Smooth muscle cell (in vitro differentiated cells): ENCODE measurements around the gene SH3YL1. TPM values are rescaled to one million over a fixed set of nuclear protein-coding genes. Genes with fewer than 3 reads are reported as not detected.

Experiments used
- DNase-seq: peaks from one replicate; lab custom pipeline; 2025; ENCODE audit not compliant: unreplicated experiment; lab: John Stamatoyannopoulos, UW
- H2AFZ ChIP-seq: fragments of 200-600 bp; sonication (generic); 2 replicates; pipeline ENCODE4 v1.6.0; 2016; ENCODE audit warnings: antibody characterized with exemption, low read depth, mild to moderate bottlenecking
- H3F3A ChIP-seq: fragments of 200-600 bp; sonication (generic); 2 replicates; pipeline ENCODE4 v1.6.0; 2017; ENCODE audit warnings: antibody characterized with exemption, low read depth
- H3K27ac ChIP-seq: fragments of 200-600 bp; sonication (generic); 2 replicates; pipeline ENCODE4 v1.5.1; 2016; ENCODE audit warnings: low read depth, mild to moderate bottlenecking
- H3K27me3 ChIP-seq: fragments of 200-600 bp; sonication (generic); 2 replicates; pipeline ENCODE4 v1.6.1; 2016; ENCODE audit warnings: low read depth, mild to moderate bottlenecking
- H3K36me3 ChIP-seq: fragments of 200-600 bp; sonication (generic); 2 replicates; pipeline ENCODE4 v1.5.1; 2016; ENCODE audit warnings: low read depth
- H3K4me1 ChIP-seq: fragments of 200-600 bp; sonication (generic); 2 replicates; pipeline ENCODE4 v1.5.1; 2016; ENCODE audit warnings: low read depth
- H3K4me2 ChIP-seq: fragments of 200-600 bp; sonication (generic); 2 replicates; pipeline ENCODE4 v1.6.0; 2016; ENCODE audit warnings: mild to moderate bottlenecking
- H3K4me3 ChIP-seq: fragments of 200-600 bp; sonication (generic); 2 replicates; pipeline ENCODE4 v1.5.1; 2016; ENCODE audit warnings: mild to moderate bottlenecking
- H3K79me2 ChIP-seq: fragments of 200-600 bp; sonication (generic); 2 replicates; pipeline ENCODE4 v1.6.0; 2016; ENCODE audit warnings: low read depth, mild to moderate bottlenecking
- H3K9ac ChIP-seq: fragments of 200-600 bp; sonication (generic); 2 replicates; pipeline ENCODE4 v1.6.0; 2016; ENCODE audit warnings: low read depth
- H3K9me3 ChIP-seq: fragments of 200-600 bp; sonication (generic); replicated peaks from 2 replicates; pipeline ENCODE4 v1.5.1; 2016; ENCODE audit warnings: low read depth
- H4K20me1 ChIP-seq: fragments of 200-600 bp; sonication (generic); 2 replicates; pipeline ENCODE4 v1.6.0; 2016; ENCODE audit warnings: low read depth
- WGBS: methylation state at CpG from one replicate; pipeline ENCODE4 v1.1.7; 2016; ENCODE audit warnings: low lambda C conversion rate; 5-methylcytosine and 5-hydroxymethylcytosine counted together
- polyA plus RNA-seq: library from polyadenylated mRNA; unstranded; fragments of >200 nt; fragmentation: Nextera tagmentation; extraction: Ambion mirVana; gene quantifications from 2 replicates; pipeline ENCODE4 v1.2.1, GENCODE V29; 2016
- total RNA-seq: library from RNA; depleted of rRNA; stranded (reverse); fragments of >200 nt; gene quantifications from 2 replicates; pipeline ENCODE4 v1.2.3, GENCODE V29; 2014
- TF ChIP-seq, protein P1 (sequence below): fragments of 200-600 bp; sonication (generic); IDR thresholded peaks from 2 replicates; pipeline ENCODE4 v1.5.1; 2017; ENCODE audit warnings: borderline replicate concordance, mild to moderate bottlenecking, antibody characterized with exemption; ENCODE audit not compliant: insufficient read depth, poor library complexity, severe bottlenecking

Gene SH3YL1
- total and polyA plus RNA-seq, 2 experiments from 2014 or later = 12.1 to 42.8 TPM

DNA sequence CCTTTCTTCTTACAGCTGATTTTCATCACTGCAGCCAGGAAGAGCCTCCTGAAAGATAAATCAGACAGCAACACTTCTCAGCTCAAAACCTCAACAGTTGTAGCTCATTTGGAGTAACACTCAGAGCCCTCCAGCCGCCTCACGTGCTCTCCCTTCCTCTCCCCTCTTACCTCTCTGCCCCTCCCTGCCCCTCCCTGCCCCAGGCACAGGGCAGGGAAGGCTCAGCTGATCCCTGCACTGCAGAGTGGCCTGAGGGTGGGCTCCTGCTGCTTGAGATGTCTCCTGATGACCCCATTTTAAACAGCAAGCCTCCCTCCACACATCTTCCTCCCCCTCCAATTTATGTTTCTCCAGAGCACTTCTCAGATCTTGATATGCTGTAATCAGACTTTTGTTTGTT, 54.4 kb downstream of the SH3YL1 start:
- Histone ChIP-seq H4K20me1 (no peaks in the 10 kb centered on the region), H3K27ac (no peak overlapping the region), H3K36me3 (no peaks in the 10 kb centered on the region), H3K9me3 (no peaks in the 10 kb centered on the region), H3K4me1 (no peaks in the 10 kb centered on the region), H2AFZ (no peak overlapping the region), H3K79me2 (no peaks in the 10 kb centered on the region), H3K9ac (no peak overlapping the region), H3F3A (no peaks in the 10 kb centered on the region), H3K4me2 (no peak overlapping the region), H3K4me3 (no peak overlapping the region), H3K27me3 (no peaks in the 10 kb centered on the region)
- WGBS = 31% methylated on average over 2 of the region's 2 CpGs
- TF ChIP-seq, protein P1, sequence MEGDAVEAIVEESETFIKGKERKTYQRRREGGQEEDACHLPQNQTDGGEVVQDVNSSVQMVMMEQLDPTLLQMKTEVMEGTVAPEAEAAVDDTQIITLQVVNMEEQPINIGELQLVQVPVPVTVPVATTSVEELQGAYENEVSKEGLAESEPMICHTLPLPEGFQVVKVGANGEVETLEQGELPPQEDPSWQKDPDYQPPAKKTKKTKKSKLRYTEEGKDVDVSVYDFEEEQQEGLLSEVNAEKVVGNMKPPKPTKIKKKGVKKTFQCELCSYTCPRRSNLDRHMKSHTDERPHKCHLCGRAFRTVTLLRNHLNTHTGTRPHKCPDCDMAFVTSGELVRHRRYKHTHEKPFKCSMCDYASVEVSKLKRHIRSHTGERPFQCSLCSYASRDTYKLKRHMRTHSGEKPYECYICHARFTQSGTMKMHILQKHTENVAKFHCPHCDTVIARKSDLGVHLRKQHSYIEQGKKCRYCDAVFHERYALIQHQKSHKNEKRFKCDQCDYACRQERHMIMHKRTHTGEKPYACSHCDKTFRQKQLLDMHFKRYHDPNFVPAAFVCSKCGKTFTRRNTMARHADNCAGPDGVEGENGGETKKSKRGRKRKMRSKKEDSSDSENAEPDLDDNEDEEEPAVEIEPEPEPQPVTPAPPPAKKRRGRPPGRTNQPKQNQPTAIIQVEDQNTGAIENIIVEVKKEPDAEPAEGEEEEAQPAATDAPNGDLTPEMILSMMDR = no peak
- no peak for DNase-seq

DNA sequence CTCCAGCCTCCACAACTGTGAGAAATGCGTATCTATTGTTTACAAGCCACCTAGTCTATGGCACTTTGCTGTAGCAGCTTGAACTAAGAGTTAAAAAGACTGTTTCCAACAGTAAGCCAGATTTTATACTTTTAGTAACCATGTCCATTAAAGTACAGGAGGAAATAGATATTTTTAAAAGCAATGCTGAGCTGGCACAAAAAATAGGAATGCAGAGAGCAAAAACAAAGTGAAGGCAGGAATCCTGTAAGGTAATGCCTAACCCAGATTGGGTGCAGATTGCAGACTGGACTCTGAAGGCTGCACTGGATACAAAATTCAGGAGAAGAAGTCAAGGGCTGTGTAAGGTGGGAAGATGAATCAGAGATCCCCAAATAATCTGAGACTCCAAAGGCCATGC, 55.5 kb downstream of the SH3YL1 start:
- H3K27me3 ChIP-seq = no peaks in the 10 kb centered on the region
- H3K9me3 ChIP-seq = no peaks in the 10 kb centered on the region
- DNase-seq = no peak
- H3K79me2 ChIP-seq = no peaks in the 10 kb centered on the region
- H3K27ac ChIP-seq = no peak overlapping the region
- WGBS = 79% methylated on average over 1 of the region's 1 CpG
- no peaks in the 10 kb centered on the region for H3K4me1 ChIP-seq
- no peak overlapping the region for H3K4me3 ChIP-seq
- no peak overlapping the region for H3K9ac ChIP-seq
- H2AFZ ChIP-seq = no peak overlapping the region
- H3K4me2 ChIP-seq = no peak overlapping the region
- H3F3A ChIP-seq = no peaks in the 10 kb centered on the region
- H3K36me3 ChIP-seq = no peaks in the 10 kb centered on the region
- H4K20me1 ChIP-seq = no peaks in the 10 kb centered on the region
- TF ChIP-seq, protein P1 = no peak

DNA sequence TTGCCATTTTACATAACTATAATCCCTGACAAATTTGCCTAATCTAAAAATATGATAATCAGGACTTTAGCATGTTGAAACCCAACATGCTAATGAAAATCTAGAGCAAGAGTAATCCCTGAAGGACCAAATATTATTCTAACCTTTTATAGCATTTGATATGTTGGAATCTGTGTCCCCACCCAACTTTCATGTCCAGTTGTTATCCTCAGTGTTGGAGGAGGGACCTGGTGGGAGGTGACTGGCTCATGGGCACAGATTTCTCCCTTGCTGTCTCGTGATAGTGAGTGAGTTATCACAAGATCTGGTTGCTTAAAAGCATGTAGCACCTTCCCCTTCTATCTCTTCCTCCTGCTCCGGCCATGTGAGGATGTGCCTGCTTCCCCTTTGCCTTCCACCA, 59.8 kb downstream of the SH3YL1 start:
- Histone ChIP-seq H2AFZ (no peak overlapping the region), H3K27me3 (no peaks in the 10 kb centered on the region), H4K20me1 (no peaks in the 10 kb centered on the region), H3K79me2 (no peaks in the 10 kb centered on the region), H3K36me3 (no peaks in the 10 kb centered on the region), H3K27ac (no peak overlapping the region), H3K9me3 (no peaks in the 10 kb centered on the region), H3F3A (no peaks in the 10 kb centered on the region), H3K9ac (no peak overlapping the region), H3K4me3 (no peak overlapping the region), H3K4me1 (no peaks in the 10 kb centered on the region), H3K4me2 (no peak overlapping the region)
- TF ChIP-seq, protein P1 = no peak
- WGBS = 76% methylated on average over 2 of the region's 2 CpGs
- DNase-seq = no peak

DNA sequence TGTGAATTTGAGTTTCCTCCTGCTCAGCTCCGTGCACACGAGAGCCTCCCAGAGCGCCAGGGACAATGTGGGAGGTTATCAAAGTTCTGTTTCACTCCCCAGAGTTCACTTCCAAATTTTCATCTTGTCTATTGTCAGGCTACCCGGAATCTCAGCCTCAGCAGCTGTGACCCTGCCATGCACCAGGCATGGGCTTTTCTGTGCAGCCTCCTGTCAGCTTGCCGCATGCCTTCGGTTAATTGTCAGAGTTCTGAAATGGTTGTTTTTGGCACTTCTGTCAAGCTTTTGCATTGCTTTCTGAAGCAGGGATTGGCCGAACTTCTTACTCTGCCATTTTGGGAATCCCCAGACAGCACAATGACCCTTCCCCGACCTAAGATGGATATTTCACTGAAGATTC, 60.4 kb downstream of the SH3YL1 start:
- H3K36me3 ChIP-seq = no peaks in the 10 kb centered on the region
- no peaks in the 10 kb centered on the region for H3K27me3 ChIP-seq
- H3K9ac ChIP-seq = no peak overlapping the region
- no peak overlapping the region for H3K4me3 ChIP-seq
- H3K79me2 ChIP-seq = no peaks in the 10 kb centered on the region
- no peaks in the 10 kb centered on the region for H3F3A ChIP-seq
- no peak overlapping the region for H2AFZ ChIP-seq
- H3K4me2 ChIP-seq = no peak overlapping the region
- H3K4me1 ChIP-seq = no peaks in the 10 kb centered on the region
- no peaks in the 10 kb centered on the region for H3K9me3 ChIP-seq
- WGBS = 89% methylated on average over 8 of the region's 8 CpGs
- TF ChIP-seq, protein P1 = no peak
- no peaks in the 10 kb centered on the region for H4K20me1 ChIP-seq
- no peak for DNase-seq
- H3K27ac ChIP-seq = no peak overlapping the region
